H1 (cell line): ENCODE results near the gene JMJD7. TPM values are rescaled to one million over a fixed set of nuclear protein-coding genes. Genes with fewer than 3 reads are reported as not detected.

Experiments
- ASH2L ChIP-seq: fragments of 200-600, 300-600 bp; sonication (generic); IDR thresholded peaks from one replicate; pipeline ENCODE4 v1.7.1; 2017; ENCODE audit warnings: low read length
- ATF2 ChIP-seq: IDR thresholded peaks from 2 replicates; pipeline ENCODE4 v1.6.1; 2012; ENCODE audit warnings: low read length, inconsistent platforms
- BACH1 ChIP-seq: IDR thresholded peaks from 2 replicates; pipeline ENCODE4 v1.6.1; 2012; ENCODE audit warnings: low read length, improper control_type of control experiment
- CHD7 ChIP-seq: fragments of 300-600 bp; sonication (generic); IDR thresholded peaks from 2 replicates; pipeline ENCODE4 v1.7.1; 2012; ENCODE audit warnings: low read length, moderate library complexity, mild to moderate bottlenecking, inconsistent platforms; ENCODE audit not compliant: insufficient replicate concordance
- NRF1 ChIP-seq: IDR thresholded peaks from 2 replicates; pipeline ENCODE4 v1.6.1; 2011; ENCODE audit warnings: mild to moderate bottlenecking, low read depth, low read length, improper control_type of control experiment
- POU5F1 ChIP-seq: IDR thresholded peaks from 2 replicates; pipeline ENCODE4 v1.6.1; 2011; ENCODE audit warnings: low read depth, mild to moderate bottlenecking, low read length, moderate library complexity
- RBBP5 ChIP-seq: IDR thresholded peaks from 2 replicates; pipeline ENCODE4 v1.7.1; 2012; ENCODE audit warnings: low read depth, mild to moderate bottlenecking, inconsistent platforms, low read length, moderate library complexity, borderline replicate concordance
- SIX5 ChIP-seq: IDR thresholded peaks from 2 replicates; pipeline ENCODE4 v1.6.1; 2011; ENCODE audit warnings: mild to moderate bottlenecking, low read depth, low read length
- SUZ12 ChIP-seq: fragments of 200-600 bp; sonication (generic); IDR thresholded peaks from 2 replicates; pipeline ENCODE4 v1.6.1; 2012; ENCODE audit warnings: mild to moderate bottlenecking, inconsistent platforms, low read length, moderate library complexity, mixed read lengths
- polyA plus RNA-seq, 7 experiments: library from polyadenylated mRNA; depleted of rRNA in 3 of 7; stranded (reverse) in 5 of 7; unstranded in 2 of 7; fragments of >200 nt in 5 of 7; fragments of 200-250 nt in 2 of 7; gene quantifications; 1 replicate in 5 of 7; 2 replicates in 1 of 7; 4 replicates in 1 of 7; pipeline versions ENCODE4 v1.2.1 to v1.2.3, GENCODE V29; 2011 to 2013; ENCODE audit warnings: missing spikeins in 2 of 7, mixed read lengths in 2 of 7
- total RNA-seq: library from RNA; stranded (reverse); fragmentation: NEBNext Ultra II Directional; extraction: Animal tissue kit (Norgen Biotek cat#: 25700); gene quantifications from 2 replicates; pipeline ENCODE4 v1.2.1, GENCODE V29; 2021

Gene JMJD7
- total and polyA plus RNA-seq, 2 of the 8 experiments (the other 6 are each of a cell fraction or from before 2014, with no cell fraction given) = 15.0 to 20.0 TPM

GRCh38 chr15:41856262-41856661 is 28.4 kb downstream of the JMJD7 start (continued):
- TF ChIP-seq CHD7 (no peak), ATF2 (no peak), BACH1 (no peak), NRF1 (no peak), SUZ12 (no peak), SIX5 (no peak), POU5F1 (no peak), RBBP5 (no peak), ASH2L (no peak)
